Activated naive CD4-positive, alpha-beta T cell treated with anti-CD3 and anti-CD28 coated beads, Interleukin-2, amount 10 ng/mL, durations not matched to agents 5 hours and 36 hours (primary cell): ENCODE measurements around the gene GNL1. TPM values are rescaled to one million over a fixed set of nuclear protein-coding genes. Genes with fewer than 3 reads are reported as not detected.

Source experiments
- microRNA-seq: library from miRNA; unstranded; fragments of <30 nt; microRNA quantifications from one replicate; pipeline ENCODE4 v1.2.0, GENCODE V29; 2022; ENCODE audit warnings: borderline microRNAs expressed, borderline replicate concordance
- total RNA-seq, 2 experiments: library from RNA; stranded (reverse); gene quantifications; one replicate each; pipeline ENCODE4 v1.2.3, GENCODE V29; 2021

GNL1 gene
- 10 to 100 TPM; 65.9 to 67.0 TPM for total RNA-seq

GRCh38 chr6:30556066-30556905, at the start of gene GNL1:
TSS of gene GNL1 (minus strand) at chr6:30556489. CDS start at chr6:30556203, 286 bp downstream.

DNA sequence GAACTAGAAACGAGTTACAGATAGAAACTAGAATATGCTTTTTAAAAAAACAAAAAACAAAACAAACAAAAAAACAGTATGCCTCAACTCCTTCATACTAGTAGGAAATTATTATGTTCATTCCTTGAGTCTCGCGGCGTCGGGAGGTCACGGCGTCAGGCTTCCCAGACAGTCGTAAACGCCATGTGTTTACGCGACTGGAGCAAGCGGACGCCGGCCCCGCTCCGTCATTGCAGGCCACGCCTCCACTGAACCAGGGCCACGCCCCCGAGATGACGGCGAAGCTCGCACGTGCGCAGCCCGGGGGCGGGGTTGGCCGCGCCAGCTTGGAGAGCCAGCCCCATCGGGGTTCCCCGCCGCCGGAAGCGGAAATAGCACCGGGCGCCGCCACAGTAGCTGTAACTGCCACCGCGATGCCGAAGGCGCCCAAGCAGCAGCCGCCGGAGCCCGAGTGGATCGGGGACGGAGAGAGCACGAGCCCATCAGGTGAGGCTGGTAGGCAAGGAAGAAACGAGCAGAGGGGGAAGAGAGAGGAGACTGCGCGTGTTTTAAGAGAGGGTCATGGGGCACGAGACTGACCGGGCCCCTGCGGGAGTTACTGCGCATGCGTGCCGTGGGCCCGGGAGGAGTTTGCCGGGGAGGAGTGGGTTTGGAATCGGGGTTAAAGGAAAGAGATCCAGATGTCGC, 14.9 kb upstream of the GNL1 start, which contains the start of gene ABCF1:
Gene ABCF1, plus strand, starts transcription at position 368 of the 687 bp plus-strand sequence. Its CDS starts 46 bp downstream, at position 414.

DNA sequence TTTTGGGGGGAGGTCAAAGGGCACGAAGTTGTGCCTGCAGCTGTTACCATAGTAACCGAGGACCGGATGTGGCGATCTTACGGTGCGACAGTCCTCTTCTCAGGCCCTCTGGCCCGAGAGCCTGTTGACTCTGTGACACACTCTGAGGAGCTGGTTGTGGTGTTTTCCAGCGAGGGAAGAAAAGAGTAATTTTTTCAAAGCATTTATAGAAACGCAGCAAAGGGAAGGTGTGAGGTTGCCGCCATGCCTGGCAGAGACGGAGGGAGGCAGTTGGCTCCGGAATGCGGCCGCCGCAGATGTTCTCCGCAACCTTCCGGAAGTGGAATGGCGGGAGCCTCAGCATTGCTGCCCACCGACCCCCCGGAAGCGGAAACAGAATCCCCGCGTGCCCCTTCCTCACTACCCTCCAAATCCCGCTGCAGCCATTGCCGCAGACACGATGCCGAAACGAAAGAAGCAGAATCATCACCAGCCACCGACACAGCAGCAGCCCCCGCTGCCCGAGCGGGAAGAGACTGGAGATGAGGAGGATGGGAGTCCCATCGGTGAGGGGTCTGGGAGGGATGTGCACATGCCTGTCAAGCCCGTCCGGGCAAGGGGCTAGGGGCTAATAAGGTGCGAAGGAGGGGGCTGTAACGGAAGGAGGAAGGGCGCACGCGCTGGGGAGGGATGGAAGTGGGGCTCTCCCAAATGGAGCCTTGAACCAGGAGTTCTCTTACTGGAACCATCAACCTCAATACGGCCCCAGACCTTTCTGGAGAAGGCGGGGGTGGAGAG, 805 bp upstream of the GNL1 start, which contains the start of gene PRR3:
Gene PRR3, plus strand, starts transcription at position 390 of the 777 bp plus-strand sequence. Its CDS starts 50 bp downstream, at position 440.

Small RNA genes within 50 kb of the gene (microRNA-seq; reads per million reads assigned to microRNA genes)
- gene MIR877, result 44.0 reads per million, percentile 64 among the genes with 10 or more reads in this experiment

Other genes starting within 250 kb of the GNL1 start
- 10 to 100 TPM; 15.3 to 17.2 TPM for gene TRIM39, start 229.6 kb downstream of the GNL1 start, total RNA-seq
- 10 to 100 TPM; 35.2 to 37.7 TPM for gene RPP21, start 211.3 kb downstream of the GNL1 start, total RNA-seq
- 100 to 1,000 TPM; 919 to 935 TPM for gene HLA-E, start 67.0 kb downstream of the GNL1 start, total RNA-seq
- gene PRR3, start 806 bp upstream of the GNL1 start, total RNA-seq, result 10 to 100 TPM; 14.9 to 16.1 TPM
- gene ABCF1, start 15.0 kb upstream of the GNL1 start, total RNA-seq, result 10 to 100 TPM; 67.6 to 72.8 TPM
- gene PPP1R10, start 60.8 kb upstream of the GNL1 start, total RNA-seq, result 100 to 1,000 TPM; 109 to 115 TPM
- 10 to 100 TPM; 36.7 to 39.8 TPM for gene MRPS18B, start 61.4 kb upstream of the GNL1 start, total RNA-seq
- gene ATAT1, start 70.4 kb upstream of the GNL1 start, total RNA-seq, result 1 to 10 TPM; 8.4 to 9.6 TPM
- gene C6orf136, start 90.6 kb upstream of the GNL1 start, total RNA-seq, result 10 to 100 TPM; 19.5 to 24.2 TPM
- 10 to 100 TPM; 34.3 to 36.2 TPM for gene DHX16, start 116.5 kb upstream of the GNL1 start, total RNA-seq
- 100 to 1,000 TPM; 247 to 254 TPM for gene PPP1R18, start 130.2 kb upstream of the GNL1 start, total RNA-seq
- gene NRM, start 134.5 kb upstream of the GNL1 start, total RNA-seq, result 10 to 100 TPM; 40.5 to 44.6 TPM
- 10 to 100 TPM; 55.0 to 57.5 TPM for gene MDC1, start 160.8 kb upstream of the GNL1 start, total RNA-seq
- 1,000 to 10,000 TPM; 1,002 to 1,008 TPM for gene TUBB, start 163.9 kb upstream of the GNL1 start, total RNA-seq
- gene FLOT1, start 186.2 kb upstream of the GNL1 start, total RNA-seq, result 100 to 1,000 TPM; 209 to 215 TPM
- gene IER3, start 188.1 kb upstream of the GNL1 start, total RNA-seq, result 10 to 100 TPM; 34.2 to 34.3 TPM